ENCODE measurements around the gene HEPHL1. TPM values are rescaled to one million over a fixed set of nuclear protein-coding genes. Genes with fewer than 3 reads are reported as not detected.

HEPHL1 gene
- total RNA-seq, 1 donor from 2014 or later = 0.02 TPM

- Histone ChIP-seq H3K4me1 (peaks cover 49% of the 10 kb centered on the region), H3K4me3 (no peak overlapping the region), H4K20me1 (ENCODE audit: low read depth) (peaks cover 78% of the 10 kb centered on the region), H3K27me3 (no peaks in the 10 kb centered on the region), H3K36me3 (no peaks in the 10 kb centered on the region), H3K9me3 (ENCODE audit: low read depth) (no peaks in the 10 kb centered on the region), H3F3A (ENCODE audit: low read depth) (peaks cover 6% of the 10 kb centered on the region), H3K4me2 (peak overlapping the region; percentile 4), H2AFZ (replicated peaks) (no peak overlapping the region), H3K79me2 (ENCODE audit: low read depth) (peaks cover 100% of the 10 kb centered on the region), H3K9ac (no peak overlapping the region), H3K27ac (peak overlapping the region; percentile 22)
- no peak overlapping the region for H3K4me3 Mint-ChIP-seq
- peaks cover 1% of the 10 kb centered on the region for H3K36me3 Mint-ChIP-seq
- TF ChIP-seq EZH2 (IDR thresholded peaks at IDR 0.05) = no peak
- TF ChIP-seq CTCF (IDR thresholded peaks at IDR 0.05) = no peak
- no peak for TF ChIP-seq EZH2phosphoT487 (IDR thresholded peaks at IDR 0.05)
- peak overlapping the region; percentile 58 for H3K27ac Mint-ChIP-seq
- DNase-seq (ENCODE audit: low spot score) = peak; percentile 25
- peaks cover 1% of the 10 kb centered on the region for H3K9me3 Mint-ChIP-seq
- peaks cover 40% of the 10 kb centered on the region for H3K4me1 Mint-ChIP-seq
- H3K27me3 Mint-ChIP-seq (ENCODE audit: insufficient read depth, low read depth) = peaks cover 2% of the 10 kb centered on the region
Observed at GRCh38 chr11:94141511-94142307, 120.6 kb downstream of the HEPHL1 start.

GRCh38 chr11:94142308-94143281 lies 121.4 kb downstream of the HEPHL1 start:
- Mint-ChIP-seq H3K4me1 (peaks cover 43% of the 10 kb centered on the region), H3K27me3 (ENCODE audit: insufficient read depth, low read depth) (peaks cover 2% of the 10 kb centered on the region), H3K27ac (peak overlapping the region; percentile 58), H3K36me3 (no peaks in the 10 kb centered on the region), H3K9me3 (no peaks in the 10 kb centered on the region), H3K4me3 (no peak overlapping the region)
- Histone ChIP-seq H3K36me3 (no peaks in the 10 kb centered on the region), H3K27me3 (no peaks in the 10 kb centered on the region), H3F3A (ENCODE audit: low read depth) (peaks cover 6% of the 10 kb centered on the region), H3K9ac (no peak overlapping the region), H3K4me3 (no peak overlapping the region), H3K9me3 (ENCODE audit: low read depth) (no peaks in the 10 kb centered on the region), H2AFZ (replicated peaks) (no peak overlapping the region), H3K4me1 (peaks cover 49% of the 10 kb centered on the region), H3K79me2 (ENCODE audit: low read depth) (peaks cover 100% of the 10 kb centered on the region), H3K4me2 (peak overlapping the region; percentile 4), H3K27ac (peak overlapping the region; percentile 22), H4K20me1 (ENCODE audit: low read depth) (peaks cover 84% of the 10 kb centered on the region)
- DNase-seq (ENCODE audit: low spot score) = no peak
- no peak for TF ChIP-seq EZH2 (IDR thresholded peaks at IDR 0.05)
- TF ChIP-seq EZH2phosphoT487 (IDR thresholded peaks at IDR 0.05) = no peak
- no peak for TF ChIP-seq CTCF (IDR thresholded peaks at IDR 0.05)

- no peaks in the 10 kb centered on the region for H3K27me3 ChIP-seq
- H3K4me1 ChIP-seq = peaks cover 39% of the 10 kb centered on the region
- H3K4me3 ChIP-seq = no peak overlapping the region
- no peak for DNase-seq (ENCODE audit: low spot score)
- H3K36me3 ChIP-seq = no peaks in the 10 kb centered on the region
- no peak overlapping the region for H3K4me2 ChIP-seq
- H3K9ac ChIP-seq = no peak overlapping the region
- H4K20me1 ChIP-seq (ENCODE audit: low read depth) = peaks cover 88% of the 10 kb centered on the region
- H3F3A ChIP-seq (ENCODE audit: low read depth) = peaks cover 6% of the 10 kb centered on the region
- Mint-ChIP-seq H3K4me3 (no peak overlapping the region), H3K36me3 (no peaks in the 10 kb centered on the region), H3K4me1 (peaks cover 47% of the 10 kb centered on the region), H3K27me3 (ENCODE audit: insufficient read depth, low read depth) (peaks cover 2% of the 10 kb centered on the region), H3K27ac (no peak overlapping the region), H3K9me3 (no peaks in the 10 kb centered on the region)
- TF ChIP-seq EZH2phosphoT487 (IDR thresholded peaks at IDR 0.05) (no peak), EZH2 (IDR thresholded peaks at IDR 0.05) (no peak), CTCF (IDR thresholded peaks at IDR 0.05) (no peak)
- H2AFZ ChIP-seq (replicated peaks) = no peak overlapping the region
- H3K79me2 ChIP-seq (ENCODE audit: low read depth) = peaks cover 100% of the 10 kb centered on the region
- H3K27ac ChIP-seq = no peak overlapping the region
- no peaks in the 10 kb centered on the region for H3K9me3 ChIP-seq (ENCODE audit: low read depth)
Observed at GRCh38 chr11:94144216-94144615, 123.1 kb downstream of the HEPHL1 start.

All from neural progenitor cell (in vitro differentiated cells).